NCI-H146 (cell line): Measurements from ENCODE around the gene CHST13.
"Not testable (repeated sequence)": the region's sequence is repeated elsewhere in the genome, so short reads cannot be mapped to it uniquely, and the experiment has no call there.

Source experiments
- DNase-seq: peaks from one replicate; lab custom pipeline; 2025; lab: John Stamatoyannopoulos, UW

The CHST13 gene

GRCh38 chr3:126554560-126555525 lies 30.9 kb downstream of the CHST13 start:
- DNase-seq = no peak

DNA sequence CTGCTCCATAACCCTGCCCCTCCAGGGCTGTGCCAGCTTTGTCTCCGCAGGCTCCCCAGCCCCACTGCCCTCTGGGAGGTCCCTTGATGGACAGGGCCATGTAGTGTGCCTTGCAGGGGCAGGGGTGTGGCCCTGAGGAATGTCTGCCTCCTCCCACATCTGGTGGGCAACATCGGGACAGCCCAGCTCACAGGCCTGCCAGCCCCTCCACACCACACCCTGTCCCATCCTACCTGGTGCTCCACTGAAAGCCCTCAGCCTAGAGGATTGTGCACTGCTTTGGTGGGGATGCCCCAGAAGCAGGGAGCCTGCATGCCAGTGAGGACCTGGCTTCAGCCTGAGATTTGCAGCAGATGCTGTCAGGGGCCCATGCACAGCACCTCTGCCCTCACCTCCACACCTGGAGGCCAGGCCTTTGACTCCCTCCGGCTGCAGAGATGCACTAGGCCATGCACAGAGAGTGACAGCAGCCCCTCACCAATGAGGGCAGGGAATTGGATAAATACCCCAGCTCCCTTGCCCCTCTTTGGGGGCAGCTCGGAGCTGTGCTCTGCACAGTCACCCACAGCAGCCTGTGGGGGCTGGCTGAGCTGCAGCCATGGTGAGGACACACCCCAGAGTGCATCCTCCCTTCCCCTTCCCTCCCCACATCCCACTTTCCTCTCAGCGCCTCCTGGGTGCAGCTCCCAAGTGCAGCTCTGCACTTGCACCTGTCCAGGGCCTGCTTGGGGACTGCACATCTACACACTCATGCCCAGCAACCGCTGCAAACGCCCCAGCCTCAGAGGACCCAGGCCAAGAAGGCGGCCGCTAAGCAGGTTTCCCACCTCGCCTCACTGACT lies 32.1 kb downstream of the CHST13 start:
- DNase-seq = no peak

- no peak for DNase-seq
Observed at GRCh38 chr3:126556637-126557414, 32.9 kb downstream of the CHST13 start.

DNA sequence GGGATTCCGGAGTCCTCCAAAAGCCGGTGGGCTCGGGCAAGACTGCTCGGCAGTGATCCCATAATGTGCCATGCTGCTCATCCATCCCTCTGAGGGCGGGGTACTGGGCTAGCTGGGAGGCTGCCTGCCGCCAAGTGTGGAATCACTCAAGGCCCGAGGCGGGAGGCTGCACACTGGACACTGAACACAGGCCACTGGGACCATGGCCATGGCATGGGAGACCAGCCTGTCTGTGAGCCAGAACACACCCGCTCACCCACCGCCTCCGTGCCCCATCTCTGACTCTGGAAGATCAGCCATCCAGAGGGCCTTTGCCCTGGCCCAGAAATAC lies 33.4 kb downstream of the CHST13 start:
- no peak for DNase-seq

GRCh38 chr3:126557761-126558160 lies 33.8 kb downstream of the CHST13 start:
- no peak for DNase-seq

DNA sequence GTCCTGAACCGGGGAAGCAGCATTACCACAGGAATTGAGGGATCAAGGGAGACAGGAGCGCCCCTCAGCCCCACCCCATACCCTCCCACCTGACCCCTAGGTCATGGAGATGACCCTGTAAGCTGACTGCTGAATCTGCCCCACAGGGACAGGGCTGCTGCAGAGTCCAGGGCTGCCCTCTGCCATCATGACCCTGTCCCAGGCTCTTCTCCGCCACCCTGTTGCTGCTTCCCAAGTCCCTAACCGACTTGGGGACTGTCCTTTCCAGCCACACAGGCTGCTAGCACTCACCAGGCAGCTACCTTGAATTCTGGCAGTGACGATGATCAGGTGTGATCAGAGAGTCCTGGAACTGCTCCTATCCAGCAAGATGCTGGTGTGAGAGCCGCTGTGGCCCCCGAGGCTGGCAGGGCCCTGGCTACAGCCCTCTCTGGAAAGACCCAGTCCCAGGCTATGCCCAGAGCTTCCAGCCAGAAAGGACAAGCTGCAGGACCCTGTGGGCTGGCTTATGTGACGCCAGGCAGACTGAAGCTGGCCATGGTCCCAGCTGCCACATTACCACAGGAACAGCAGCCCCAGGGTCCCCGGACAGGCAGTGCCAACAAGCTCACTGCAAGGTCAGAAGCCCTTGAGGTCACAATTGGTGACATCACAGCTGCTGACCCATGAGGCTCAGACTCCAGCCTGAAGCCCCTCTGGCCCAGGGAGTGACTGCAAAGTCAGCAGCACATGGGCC lies 34.5 kb downstream of the CHST13 start, which contains the start of gene C3orf22:
TSS of gene C3orf22 (minus strand) at position 597 of the 736 bp plus-strand sequence. CDS start 5,542 bp downstream, outside the sequence.
- no peak for DNase-seq

DNA sequence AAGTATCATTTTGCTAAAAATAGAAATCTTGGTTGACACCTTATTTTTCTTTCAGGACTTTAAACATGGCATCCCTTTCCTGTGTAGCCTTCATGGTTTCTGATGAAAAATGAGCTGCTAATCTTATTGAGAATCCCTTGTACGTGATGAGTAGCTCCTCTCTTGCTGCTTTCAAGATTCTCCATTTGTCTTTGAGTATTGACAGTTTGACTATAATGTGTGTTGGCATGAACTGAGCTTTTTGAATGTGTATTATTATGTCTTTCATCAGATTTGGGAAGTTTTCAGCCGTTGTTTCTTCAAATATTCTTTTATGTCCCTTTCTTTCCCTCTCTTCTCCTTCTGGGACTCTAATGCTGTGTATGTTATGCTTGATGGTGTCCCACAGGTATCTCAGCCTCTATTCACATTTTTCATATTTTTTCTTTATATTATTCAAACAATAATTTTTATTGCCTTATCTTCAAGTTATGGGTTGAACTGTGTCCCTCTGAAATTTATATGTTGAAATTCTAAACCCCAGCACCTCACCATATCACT lies 38.9 kb downstream of the CHST13 start:
- DNase-seq = no peak

DNA sequence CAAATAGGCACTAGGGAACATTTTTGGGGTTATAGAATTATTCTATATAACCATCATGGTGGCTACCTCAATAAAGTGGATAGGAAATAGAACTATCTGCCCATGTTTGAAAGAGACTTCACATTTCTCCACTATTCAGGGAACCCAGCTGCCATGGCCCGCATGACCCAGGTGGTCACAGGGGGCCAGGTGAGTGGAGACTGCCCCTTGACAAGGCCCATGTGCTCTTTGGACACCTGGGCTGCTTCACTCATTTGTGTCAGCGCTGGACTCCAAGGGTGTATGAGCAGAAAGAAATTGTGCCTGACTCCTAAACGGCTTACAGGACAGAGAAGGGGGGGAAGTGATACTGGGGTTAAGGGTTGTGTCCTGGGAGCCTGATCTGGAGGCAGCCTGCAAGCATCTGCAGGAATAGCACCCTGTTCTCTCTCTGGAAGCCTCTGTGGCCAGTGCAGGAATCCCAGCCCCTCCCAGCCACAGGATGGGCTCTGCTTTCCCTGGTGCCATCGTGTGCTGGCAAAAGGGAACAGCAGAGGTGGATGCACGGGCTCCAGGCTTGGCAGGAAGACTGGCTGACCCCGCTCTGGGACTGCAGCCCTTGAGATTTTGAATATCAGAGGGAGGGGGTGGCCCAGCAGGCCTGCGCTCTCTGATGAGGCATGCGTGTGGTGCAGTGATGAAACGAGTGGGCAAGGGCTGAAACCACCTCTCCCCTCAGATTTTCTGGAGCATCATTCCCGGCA lies 43.9 kb downstream of the CHST13 start:
- no peak for DNase-seq

DNA sequence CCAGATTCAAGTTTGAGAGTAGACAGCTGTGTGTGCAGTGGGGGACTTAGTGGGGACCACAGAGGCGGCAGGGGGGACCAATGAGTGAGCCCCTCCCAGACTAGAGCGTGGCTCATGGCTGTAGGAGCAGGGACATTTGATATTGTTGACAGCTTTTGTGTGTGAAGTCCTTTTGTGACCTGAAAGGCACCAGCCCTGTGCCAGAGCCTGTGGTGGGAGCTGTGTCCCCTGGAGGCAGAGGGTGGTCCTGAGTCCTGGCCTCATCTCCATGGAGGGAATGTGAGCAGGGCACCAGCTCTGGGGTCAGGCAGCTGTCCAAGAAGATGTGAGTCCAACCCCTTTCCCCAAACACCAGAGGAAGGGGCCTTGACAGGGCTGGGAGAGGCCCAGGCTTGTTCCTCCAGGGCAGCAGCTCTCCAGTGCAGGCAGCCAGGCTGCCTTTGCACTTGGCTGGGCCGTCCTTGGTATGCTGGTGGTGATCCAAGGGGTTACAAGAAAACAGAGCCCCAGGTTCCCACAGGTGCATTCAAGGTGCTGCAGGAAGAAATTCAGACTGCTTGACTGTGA lies 44.9 kb downstream of the CHST13 start:
- no peak for DNase-seq

DNA sequence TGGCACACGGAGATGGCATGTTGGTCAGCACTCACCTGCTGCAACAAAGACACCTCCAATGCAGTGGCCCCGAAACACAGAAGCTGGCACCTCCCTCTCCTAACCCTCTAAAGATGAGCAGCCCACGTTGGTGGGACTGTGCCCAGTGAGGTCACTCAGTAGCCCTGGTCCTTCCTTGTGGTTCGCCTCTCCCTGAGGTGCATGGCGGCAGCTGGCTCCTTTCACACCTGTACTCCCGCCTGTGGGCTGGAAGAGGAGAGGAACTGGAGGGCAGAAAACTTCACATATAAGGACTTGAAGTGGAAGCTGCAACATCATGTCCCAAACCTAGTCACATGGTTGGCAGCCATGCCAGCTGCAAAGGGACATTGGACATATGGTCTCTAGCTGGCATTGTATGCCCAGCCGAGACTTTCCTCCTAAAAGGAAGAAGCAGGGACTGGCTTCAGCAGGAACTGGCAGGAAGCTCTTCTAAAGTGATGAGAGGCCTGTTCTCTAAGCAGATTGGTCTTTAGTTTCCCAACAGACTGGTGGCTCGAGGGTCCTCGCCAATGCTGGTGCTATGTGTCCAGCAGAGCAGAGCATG lies 45.5 kb downstream of the CHST13 start:
- no peak for DNase-seq

DNA sequence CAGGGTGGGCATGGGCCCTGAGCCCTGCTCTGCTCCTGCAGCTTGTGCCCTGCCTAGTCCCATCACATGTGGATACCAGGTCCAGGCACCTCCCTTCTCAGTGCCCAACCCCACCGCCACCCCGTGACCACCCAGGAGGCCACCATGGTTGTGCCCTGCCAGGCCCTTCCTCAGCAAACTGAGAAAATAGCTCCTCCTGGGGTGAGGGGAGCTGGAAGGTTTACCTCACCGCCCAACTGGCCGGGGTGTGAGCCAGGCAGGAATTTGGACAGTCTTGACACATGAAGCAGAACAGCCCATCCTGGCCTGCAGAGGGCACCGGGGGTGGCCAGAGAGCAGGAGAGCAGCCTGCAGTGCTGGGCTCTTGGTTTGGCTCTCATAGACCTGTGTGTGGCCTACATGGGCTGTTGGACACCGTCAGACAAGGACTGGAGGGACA lies 46.2 kb downstream of the CHST13 start:
- no peak for DNase-seq

DNA sequence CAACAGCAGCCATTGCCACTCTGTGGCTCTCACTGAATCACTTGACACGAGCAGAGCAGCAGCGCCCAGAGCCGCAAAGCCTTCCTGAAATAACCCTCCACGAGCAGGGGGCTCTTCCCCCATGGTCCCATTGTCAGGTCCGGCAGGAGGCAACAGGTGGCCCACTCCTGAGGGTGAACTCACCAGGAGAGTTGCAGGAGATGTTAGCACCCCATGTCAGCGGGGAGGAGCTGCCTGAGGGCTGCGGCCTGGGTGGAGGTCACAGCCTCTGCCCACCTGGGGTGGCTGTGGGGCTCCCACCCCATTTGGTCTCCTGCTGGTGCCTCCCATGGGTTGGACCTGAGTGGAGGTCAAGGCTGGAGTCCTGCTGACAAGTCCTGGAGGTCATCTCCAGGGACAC lies 47.1 kb downstream of the CHST13 start:
- peak; percentile 67 for DNase-seq

GRCh38 chr3:126573492-126574117 lies 49.6 kb downstream of the CHST13 start:
- DNase-seq = no peak

DNA sequence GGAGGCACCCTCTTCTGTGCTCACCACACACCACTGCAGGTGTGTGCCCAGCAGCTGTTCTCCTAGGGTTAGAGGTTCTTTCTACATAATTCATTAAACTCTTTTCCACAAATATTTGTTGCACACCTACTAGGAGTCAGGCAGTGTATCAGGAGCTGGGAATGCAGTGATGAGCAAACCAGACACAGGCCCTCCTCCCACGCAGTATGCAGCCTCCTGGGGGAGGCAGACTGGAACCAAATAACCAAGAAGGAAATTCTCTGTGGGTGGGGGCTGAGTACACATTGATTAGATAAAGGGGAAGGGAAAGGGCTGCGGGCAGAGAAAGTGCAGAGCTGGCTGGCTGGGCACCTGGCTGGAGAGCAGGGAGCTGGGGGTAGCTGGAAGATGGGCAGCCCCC lies 53.3 kb downstream of the CHST13 start:
- DNase-seq = no peak

DNA sequence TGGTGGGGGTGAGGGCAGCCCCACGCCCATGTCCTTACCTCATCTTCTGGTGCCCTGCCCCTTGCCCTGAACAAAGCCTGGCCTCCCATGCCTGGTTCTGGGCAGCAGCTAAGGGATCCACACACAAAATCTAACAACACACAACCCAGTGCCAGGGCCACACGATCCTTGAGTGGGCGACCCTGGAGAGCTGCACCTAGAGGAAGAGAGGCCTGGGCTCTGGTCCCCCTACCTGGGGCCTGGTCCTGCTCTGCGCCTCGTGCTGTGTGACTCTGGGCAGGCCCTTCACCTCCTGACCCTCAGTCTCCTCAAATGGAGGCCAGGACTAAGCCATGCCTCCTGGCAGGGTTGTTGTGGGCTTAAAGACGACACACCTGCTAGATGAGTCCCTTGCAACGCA lies 54.7 kb downstream of the CHST13 start:
- no peak for DNase-seq

DNA sequence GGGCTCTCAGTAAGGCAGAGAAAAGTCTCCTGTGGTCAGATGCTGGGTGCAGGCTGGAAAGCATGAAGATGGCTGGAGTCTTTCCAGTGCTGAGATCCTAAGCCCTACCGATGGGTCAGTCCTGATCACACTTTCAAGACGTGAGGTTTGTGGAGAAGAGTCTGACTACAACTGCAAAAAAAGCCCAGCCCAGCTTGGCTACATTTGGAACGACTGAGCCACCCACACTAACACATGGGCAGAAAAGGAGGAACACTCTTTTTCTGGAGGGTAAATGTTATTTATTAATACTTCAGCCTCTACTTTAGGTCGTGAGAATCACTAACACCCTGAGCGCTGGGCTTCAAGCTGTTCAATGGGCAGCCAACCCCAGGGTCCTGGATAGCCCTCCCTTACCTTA lies 56.8 kb downstream of the CHST13 start:
- DNase-seq = no peak

GRCh38 chr3:126581569-126581968 lies 57.6 kb downstream of the CHST13 start:
- no peak for DNase-seq

DNA sequence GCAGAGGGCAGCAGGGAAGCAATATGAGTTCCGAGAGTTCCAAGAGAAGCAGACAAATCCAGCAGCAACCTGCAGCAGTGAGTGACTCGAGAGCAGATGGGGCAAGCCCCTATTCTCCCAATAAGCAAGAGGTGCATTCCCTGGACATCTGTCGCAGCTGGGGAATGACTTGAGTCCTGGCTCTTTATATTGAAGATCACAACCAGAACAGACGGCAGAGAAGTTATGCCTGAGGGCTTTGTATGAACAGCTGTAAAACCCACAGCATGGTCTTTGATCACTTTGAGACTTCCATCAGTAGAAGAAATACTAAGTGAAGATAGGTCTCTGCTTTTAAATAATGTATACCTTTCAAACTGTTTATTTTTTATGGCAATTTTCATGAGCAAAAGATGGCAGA lies 58.4 kb downstream of the CHST13 start:
- peak; percentile 48 for DNase-seq

DNA sequence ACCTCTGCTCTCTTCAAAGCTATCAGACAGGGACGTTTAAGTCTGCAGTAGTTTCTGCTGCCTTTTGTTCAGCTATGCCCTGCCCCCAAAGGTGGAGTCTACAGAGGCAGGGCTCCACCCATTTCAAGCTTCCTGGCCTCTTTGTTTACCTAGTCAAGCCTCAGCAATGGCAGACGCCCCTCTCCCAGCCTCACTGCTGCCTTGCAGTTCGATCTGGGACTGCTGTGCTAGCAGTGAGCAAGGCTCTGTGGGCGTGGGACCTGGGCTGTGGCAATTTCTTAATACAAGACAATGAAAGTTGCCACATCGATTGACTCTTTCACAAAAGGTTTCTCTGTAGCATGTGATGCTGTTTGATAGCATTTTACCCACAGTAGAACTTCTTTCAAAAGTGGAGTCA lies 67.6 kb downstream of the CHST13 start:
- not testable (repeated sequence) for DNase-seq
